SKM-1 treated with dmso at 0.1 percent for 144 hours (cell line): ENCODE measurements around the gene SP3.

Experiments
- DNase-seq: peaks from one replicate; lab custom pipeline; 2025; ENCODE audit not compliant: unreplicated experiment; lab: John Stamatoyannopoulos, UW

Gene SP3

DNA sequence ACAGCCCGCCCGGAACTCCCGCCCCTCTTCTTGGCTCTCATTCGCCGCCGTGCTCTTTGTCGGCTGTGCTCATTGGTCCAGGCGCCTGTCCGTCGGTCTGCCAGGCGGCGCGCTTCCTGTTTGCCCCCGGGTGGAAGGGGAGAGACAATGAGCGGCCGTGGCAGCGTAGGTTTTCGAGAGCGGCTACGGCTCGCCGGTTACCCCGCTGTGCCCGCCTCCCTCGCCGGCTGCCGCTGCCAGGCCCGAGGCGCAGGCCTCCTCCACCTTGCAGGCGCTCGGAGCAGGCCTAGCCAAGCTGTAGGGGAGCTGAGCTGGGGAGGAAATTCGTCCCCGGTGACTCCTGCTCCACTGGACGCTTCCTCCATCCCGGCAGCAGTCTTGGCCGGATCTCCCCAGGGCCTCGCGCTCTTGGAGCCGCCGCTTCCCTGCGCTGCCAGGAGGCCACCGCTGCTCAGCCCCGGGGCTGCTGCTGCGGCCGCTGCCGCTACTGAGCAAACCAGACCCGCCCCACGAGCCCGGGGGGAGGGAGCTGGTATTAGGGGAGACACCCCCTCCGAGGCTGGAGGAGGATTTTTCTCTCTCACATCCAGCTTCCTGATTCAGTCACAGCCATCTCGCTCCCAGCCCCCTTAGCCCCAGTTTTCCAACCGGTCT is at the start of gene SP3:
Gene SP3 (minus strand): TSS at position 2 of the 654 bp plus-strand sequence. CDS start 202 bp downstream, outside the sequence.
- peak; percentile 94 for DNase-seq

DNA sequence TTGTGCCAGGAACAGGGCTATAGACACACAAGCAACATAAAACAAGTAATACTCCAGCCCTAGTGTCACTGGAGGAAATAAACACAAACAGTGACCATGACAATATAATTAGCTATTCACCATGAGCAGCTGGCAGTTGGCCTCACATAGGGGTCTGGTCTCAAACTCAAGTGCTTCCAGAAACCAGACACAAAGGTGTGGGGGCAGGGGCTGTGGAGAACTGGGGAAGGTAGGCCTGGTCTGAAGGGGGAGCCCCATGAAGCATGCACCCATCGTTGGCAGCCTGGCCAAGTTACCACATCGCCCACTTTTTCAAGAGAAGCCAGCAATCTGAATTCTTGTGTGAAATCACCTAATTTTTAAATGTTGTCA is 49.5 kb upstream of the SP3 start:
- DNase-seq: no peak

DNA sequence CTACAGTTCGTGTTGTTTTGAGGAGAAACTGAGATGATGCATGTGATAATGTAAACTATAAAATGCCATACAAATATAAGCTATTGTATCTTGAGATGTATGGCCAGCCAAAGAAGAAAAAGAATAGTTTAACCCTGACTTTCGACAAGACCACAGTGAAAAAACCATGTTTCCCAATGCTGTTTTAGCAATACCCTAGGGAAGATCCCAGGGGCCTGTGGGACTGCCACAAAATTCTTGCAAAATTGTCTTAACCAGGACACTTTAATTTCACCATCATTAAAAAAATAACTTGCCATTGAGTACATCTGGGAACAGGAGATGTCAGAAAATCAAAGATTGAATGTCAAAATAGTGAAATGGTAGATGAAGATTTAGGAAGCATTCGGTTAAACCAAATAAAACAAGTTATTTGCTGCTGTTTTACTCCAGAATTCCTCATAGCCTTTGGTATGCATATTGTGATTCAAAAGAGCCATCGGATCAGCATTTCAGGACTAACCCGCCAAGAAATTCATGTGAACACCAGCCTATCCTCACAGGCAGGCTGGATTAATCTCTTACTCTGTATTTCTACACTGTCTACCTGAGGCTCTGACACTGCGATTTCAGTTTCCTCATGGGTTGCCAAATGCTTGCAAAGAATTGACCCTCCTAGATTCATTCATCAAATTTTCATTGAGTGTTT is 49.0 kb upstream of the SP3 start:
- no peak for DNase-seq

DNA sequence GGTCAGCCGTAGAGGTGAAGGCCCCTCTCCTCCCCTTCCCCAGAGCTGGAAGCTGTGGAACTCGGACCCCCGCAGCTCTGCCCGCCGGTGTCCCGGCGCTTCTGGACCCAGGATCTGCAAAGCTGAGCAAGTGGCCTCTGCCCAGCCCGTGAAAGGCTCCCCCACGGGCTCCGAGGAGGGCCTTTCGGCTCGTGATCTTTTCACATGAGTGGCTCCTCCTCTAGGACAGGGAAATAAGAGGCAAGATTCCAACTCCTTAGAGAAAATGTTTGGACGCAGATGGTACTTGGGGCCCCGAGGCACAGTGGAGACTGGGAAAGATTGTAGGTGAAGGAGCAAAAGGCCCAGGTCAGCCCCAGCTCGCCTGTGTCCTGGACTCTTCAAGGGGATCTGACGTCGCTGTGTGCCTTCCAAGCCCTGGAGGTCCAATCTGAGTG is 48.2 kb upstream of the SP3 start:
- no peak for DNase-seq

DNA sequence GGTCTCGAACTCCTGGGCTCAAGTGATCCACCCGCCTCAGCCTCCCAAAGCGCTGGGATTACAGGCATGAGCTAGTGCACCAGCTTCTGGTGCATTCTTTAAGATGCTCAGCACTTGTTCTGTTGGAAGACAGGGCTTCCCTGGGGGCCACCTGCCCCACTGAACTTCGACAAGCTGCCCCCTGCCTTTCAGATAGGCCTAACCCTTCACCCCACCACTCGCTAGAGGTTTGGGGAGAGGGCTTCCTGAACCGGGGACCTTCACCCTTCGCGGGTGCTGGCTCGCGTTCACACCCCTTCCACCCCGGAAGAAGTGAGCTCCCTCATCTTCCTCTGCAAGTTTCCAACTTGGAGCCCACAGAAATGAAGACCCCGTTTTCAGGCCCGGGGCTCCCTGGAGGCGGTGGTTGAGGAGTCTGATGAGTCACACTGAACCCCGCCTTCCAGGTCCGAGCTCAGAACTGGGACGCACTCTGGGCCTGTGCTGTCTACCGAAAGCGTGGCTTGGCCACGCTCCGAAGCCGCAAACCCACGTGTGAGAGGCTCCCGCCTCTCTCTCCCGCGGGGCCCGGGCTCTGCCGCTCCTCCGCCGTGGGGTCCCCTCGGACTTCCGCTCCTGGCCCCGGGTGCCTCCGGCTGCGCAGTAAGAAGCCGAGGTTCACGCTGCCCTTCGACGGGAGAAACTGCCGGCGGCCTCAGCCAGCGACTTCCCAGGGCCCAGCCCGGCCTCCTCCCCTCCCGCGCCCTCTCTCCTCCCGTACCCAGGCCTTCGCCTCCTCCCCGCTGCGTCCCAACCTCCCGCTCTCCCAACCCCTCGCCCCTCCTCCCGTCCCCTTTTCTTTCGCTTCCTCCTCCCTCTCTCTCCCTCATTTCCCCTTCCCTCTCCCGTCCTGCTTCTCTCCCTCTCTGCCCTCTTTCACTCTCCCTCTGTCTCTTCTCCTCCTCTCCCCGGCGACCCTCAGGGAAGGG is 47.5 kb upstream of the SP3 start:
- DNase-seq: no peak

DNA sequence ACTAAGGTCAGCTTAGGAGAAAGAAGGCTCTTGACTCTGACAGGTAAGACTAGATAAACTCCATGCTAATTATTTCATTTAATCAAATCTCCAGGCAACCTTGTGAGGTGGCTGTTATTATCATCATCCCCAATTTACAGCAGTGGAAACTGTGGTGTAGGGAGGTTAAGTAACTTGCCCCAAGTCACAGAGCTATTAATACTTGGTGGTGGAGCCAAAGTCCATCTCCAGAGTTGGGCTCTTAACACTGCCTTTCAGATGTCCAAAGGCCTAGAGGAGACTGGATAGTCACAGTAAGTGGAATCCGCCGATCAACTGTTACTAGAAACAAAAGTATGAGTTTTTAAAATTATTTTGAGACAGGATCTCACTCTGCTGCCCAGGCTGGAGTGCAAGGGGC is 46.6 kb upstream of the SP3 start:
- DNase-seq: no peak

DNA sequence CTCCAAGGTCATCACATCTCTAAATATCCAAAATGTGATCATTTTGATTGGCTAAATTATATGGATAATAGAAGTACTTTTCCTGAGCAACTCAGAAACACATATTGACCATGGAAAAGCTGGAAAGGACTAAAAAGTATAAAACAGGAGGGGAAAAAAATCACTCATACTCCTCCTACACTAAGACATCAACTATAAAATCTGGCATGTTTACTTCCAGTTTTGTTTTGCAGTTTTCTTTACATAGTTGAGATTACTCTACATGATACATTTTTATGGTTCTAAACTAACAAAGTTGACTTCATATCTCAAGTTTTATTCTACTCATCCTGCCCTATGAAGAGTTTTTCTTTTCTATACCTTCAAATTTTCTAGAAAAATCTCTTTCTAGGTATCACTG is 46.0 kb upstream of the SP3 start:
- no peak for DNase-seq

DNA sequence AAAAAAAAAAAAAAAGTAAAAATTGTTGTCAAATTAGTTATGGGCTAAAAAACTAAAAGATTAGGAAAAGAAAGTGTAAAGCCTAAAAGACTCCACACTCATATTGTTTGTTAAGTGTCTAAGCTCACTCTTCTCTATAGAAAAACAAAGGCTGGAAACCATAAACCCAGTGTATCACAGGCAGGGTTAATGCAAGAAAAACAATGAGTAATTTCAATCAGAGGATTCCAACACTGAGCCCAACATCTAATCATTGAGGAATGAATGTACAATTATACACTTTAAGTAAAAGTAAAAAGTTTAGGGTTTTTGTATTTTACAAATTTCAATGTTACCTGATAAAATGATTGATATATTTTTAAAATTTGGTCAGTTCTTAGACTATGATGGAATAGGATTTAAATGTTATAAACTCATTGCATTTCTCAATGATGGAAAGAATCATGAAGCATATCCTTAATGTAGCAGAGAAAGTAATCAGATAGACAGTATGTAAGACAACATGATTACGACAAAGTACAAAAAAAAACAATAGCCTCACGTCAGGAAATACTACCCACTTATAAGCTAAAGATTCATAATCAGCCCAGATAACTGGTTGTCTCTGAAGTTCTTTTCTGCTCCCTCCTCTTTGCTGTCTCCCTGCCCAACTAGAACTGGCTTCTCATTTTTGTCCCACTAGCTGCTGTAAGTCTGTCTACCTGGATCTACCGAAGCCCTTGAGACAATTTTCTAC is 44.5 kb upstream of the SP3 start:
- DNase-seq: no peak

DNA sequence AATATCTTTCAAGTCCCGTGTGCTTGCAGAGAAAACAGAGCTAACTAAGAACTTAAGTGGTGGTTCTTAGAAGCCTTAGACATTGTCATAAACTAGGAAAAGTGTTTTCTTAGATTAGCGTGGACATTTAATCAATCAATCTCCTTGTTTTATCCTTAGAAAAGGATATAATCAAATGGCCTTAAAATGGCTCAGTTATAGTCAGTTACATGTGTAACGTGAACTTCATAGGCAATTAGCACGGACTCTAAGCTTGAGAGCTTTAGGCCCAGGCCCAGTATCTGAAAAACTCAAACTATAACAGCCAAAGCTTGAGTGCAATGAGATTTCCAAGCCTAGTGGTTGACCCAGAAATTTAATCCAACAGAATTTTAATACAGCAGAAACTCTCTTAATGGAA is 43.5 kb upstream of the SP3 start:
- no peak for DNase-seq

DNA sequence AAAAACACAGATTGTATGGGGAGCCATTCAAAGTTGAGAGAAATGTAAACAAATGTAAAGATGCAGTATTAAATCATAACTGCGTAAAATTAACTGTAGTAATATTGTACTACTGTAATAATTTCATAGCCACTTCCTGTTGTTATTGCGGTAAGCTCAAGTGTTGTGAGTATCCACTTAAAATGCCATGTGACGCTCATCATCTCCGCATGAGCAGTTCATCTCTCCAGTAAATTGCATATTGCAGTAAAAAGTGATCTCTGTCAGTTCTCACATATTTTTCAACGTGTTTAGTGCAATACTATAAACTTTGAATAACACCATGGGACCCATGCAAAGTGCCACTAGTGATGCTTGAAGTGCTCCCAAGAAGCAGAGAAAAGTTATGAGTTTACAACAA is 41.8 kb upstream of the SP3 start:
- no peak for DNase-seq

DNA sequence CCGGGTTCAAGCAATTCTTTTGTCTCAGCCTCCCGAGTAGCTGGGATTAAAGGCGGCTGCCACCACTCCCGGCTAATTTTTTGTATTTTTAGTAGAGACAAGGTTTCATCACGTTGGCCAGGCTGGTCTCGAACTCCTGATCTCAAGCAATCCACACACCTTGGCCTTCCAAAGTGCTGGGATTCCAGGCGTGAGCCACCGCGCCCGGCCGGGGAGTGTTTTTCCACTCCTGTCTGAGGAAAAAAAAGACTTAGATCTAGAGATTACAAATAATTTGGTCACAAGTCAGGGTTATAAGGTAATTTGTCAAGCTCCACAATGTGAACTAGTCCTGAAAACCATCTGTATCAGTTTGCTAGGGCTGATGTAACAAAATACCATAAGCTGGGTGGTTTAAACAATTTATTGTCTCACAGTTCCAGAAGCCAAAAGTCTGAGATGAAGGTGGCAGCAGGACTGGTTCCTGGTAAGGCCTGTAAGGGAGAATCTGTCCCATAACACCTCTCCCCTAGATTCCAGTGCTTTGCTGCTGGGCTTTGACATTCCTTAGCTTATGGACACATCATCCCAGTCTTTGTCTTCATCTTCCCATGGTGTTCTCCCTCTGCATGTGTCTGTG is 40.7 kb upstream of the SP3 start:
- no peak for DNase-seq

DNA sequence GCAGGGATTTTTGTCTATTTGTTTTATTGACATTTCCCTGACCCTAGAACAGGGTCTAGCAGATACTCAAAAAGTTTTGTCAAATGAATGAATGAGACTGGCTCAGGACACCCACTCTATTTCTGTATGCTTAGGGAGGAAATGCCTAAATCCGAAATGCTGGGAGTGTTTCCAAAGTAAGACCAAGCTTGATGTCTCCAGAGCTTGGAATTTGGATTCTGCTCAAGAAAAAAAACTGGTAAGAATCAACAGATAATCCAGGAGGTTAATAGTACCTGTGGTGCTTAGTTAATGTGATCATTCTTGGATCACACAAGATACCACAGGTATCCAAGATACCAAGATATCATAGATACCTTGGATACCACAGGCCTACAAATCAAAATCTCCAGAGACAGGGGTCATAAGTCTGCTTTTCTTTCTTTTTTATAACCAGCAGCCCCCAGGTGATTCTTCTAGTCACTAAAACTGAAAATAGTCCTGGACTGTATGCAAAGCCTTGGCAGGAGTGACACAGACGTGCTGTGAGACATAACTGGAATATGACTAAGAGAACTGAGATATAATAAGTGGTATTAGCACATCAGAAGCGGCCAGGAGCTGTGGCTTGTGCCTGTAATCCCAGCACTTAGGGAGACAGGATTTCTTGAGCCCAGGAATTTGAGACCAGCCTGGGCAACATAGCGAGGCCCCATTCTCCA is 39.9 kb upstream of the SP3 start:
- DNase-seq: no peak

DNA sequence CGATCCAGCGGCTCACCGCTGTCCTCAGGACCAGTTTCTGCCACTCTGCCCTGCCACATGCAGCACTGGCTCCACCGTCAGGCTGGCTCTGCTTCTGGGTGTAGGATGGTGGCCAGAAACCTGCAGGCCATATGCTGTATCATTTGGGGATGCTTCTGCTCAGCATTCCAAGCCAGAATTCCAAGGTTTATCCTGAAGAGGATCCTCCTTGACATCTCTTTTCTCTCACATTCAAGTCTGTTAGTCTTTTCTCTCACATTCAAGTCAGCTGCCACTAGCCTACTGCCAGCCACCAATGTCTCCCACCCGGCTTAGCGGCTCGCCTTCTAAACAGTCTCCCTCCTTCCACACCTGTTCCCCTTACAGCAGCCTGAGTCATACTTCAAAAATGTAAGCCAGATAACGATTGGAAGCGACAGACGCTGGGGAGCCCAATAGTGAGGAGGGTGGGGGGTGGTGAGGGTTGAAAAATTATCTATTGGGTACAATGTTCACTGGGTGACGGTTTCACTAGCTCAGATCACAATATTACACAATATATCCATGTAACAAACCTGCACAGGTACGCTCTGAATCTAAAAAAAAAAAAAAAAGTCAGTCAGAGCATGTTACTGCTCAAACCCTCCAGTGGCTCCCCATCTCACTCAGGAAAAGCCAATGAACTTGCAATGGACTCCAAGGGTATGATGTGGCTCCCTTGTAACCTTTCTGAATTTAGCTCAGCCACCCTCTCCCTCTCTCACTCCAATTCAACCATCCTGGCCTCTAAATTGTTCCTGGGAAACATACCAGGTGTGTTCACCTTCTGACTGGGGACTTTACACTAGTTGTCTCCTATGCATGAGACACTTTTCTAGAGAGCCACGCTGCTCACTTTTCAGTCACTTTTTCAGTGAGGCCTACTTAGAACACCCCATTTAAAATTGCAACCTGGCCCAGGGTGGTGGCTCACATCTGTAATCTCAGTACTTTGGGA is 38.8 kb upstream of the SP3 start:
- no peak for DNase-seq

DNA sequence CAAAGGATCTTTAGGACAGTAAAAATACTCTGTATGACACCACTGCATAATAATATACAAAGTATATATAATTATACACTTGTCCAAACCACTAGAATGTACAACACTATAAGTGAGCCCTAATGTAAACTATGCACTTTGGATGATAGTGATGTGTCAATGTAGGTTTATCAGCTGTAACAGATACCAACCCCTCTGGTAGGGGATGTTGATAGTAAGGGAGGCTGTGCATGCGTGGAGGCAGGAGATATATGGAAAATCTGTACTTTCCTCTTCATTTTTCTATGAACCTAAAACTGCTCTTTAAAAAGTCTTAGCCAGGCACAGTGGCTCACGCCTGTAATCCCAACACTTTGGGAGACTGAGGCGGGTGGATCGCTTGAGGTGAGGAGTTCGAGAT is 37.5 kb upstream of the SP3 start:
- DNase-seq: no peak

DNA sequence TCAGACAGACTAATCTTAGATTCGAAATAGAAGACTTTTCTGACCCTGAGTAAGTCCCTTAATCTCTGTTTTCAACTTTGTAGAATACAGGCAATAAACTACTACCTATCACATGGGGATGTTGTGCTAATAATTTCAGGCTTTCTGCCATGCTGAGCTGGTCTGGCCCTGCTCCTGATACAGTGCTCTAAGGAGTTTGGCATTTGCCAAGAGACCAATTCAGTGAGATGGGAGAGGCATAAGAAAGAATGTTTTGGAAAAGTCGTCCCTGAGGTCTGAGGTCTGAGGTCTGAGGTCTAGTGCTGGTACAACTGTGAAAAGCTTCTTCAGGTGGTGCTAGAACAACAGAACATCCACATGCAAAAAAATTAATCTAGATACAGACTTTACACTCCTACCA is 35.9 kb upstream of the SP3 start:
- DNase-seq: no peak

DNA sequence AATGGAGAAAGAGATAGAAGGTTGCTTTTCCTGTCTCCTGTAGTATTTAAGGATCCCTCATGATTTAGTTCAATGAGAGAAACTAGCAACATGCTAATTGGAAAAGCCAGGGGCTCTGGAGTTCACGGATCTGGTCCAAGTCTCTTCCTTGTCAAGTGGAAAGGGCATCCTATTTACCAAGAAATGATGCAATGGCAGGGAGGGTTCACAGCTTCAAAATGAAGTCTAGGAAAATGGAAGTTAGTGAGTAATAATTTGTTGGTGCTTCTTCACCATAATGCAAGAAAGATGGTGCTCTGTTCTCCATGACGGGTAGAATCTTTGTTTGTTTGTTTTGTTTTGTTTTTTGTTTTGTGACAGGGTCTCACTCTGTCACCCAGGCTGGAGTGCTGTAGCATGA is 34.6 kb upstream of the SP3 start:
- DNase-seq: no peak

DNA sequence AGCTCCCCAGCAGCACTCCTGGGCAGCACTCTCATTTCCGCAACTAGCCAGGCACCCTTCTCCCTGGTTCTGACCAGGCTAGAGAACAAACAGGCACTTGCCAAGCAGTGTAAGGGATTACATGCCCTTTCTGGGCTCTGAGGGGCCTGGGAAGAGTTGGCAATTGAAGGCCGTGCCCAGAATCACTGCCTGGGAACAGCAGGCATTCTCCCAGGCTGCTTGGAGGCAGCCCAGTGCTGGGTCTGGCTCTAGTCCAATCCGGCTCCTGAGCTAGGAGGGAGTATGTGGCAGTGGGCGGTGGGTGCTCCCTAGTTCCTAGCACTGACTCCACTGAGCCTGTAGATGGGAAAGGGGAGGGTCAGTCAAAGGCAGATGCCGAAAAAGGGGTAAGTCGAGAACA is 34.1 kb upstream of the SP3 start:
- DNase-seq: no peak

DNA sequence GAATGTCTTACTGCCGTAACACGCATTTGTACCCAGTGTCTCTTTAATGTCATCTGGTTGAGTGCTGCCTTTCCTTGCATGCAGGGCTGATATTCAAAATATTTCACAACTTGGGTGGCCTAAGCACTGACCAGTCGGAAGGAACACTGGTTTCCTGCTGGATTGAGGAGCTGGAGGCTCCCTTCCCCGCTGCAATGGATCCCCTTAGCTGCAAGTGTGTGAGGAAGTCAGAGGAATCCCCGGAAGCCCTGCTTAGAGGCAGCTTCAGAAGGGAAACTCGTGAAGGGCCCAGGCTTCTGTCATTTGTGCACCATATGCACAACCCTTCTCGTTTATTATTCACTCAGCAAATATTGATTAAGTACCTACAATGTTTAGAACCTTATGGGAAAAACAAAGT is 33.2 kb upstream of the SP3 start:
- no peak for DNase-seq

DNA sequence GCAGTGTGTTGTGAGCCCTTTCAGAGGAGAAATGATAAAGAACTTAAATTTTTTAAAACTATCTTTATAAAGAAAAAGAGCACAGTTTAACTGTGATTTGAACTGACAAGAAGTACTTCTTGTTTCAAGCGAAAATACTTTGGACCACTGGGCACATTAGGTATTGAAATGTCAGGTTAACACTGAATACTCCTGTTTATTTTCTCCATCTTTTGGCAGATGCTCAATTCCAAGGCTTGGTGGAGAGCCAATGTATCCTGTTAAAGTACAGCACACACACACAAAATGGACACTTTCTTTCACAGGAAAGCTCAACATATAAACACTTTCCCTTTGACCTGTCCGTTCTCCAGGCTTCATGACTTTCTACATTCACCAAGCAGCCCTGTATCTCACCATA is 32.6 kb upstream of the SP3 start:
- no peak for DNase-seq
